GM19452 (cell line): ENCODE measurements around the gene RIMS1.

Experiments used
- ATAC-seq: cut with Tn5 transposase; IDR thresholded peaks from one replicate; pipeline ENCODE4 v1.9.1; 2021; ENCODE audit not compliant: unreplicated experiment

The RIMS1 gene

GRCh38 chr6:72410769-72411168 lies 524.4 kb downstream of the RIMS1 start:
- ATAC-seq: no peak

GRCh38 chr6:72411872-72412708 lies 525.7 kb downstream of the RIMS1 start:
- peak; percentile 87 for ATAC-seq

DNA sequence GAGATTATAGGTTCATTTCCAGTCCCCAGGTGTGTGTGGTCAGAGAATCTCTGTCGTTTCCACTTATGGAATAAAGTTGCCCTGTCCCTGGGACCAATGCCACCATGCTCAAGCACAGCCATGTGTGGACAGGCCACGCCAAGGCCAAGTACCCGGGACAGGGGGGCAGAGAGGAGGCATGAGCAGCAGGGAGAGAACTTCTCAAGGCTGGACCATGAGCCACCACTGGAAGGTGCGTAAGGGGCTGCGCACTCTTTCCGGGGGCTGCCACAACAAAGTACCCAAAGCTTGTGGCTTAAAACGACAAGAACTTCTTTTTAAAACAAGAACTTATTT lies 526.3 kb downstream of the RIMS1 start:
- ATAC-seq: no peak

- no peak for ATAC-seq
Measured at GRCh38 chr6:72413884-72414283, 527.5 kb downstream of the RIMS1 start.

DNA sequence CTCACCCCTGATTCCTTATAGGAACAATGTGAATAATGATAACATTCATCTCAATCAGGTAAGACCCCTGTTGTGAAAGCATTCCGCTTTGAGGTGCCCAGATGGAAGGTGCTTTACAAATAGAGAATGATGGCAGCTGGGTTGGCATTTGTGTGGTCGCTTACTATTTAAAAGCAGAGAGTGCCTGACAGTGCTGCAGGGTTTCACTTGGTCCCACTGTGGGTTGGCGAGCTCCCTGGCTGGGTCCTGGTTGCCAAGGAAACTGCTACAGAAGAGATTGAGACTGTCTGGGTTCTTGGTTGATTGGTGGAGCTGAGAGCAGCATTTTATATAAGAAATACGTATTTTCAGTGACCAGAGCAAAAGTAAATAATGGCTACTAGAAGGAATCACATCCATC lies 528.3 kb downstream of the RIMS1 start:
- ATAC-seq: no peak

- ATAC-seq: no peak
Measured at GRCh38 chr6:72416744-72417465, 530.6 kb downstream of the RIMS1 start.

GRCh38 chr6:72417759-72418158 lies 531.4 kb downstream of the RIMS1 start:
- ATAC-seq: no peak

DNA sequence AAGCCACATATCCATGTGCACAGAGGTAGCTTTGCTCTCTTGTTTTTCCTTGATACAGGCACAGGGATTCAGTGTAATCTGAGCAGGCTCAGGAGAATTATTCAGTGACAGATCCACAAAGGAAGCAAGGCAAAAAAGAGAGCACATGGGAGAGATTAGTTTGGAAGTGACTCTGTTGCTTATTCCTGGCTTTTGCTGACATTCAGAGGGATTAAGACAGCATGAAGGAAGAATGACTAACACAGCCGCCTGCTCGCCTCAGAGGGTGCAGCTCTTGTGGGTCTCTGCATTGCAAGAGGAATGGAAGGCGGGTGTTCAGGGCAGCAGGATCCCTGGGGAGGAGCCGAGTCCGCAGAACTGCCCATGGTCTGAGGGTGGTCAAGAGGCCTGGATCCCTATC lies 532.1 kb downstream of the RIMS1 start:
- ATAC-seq: no peak

DNA sequence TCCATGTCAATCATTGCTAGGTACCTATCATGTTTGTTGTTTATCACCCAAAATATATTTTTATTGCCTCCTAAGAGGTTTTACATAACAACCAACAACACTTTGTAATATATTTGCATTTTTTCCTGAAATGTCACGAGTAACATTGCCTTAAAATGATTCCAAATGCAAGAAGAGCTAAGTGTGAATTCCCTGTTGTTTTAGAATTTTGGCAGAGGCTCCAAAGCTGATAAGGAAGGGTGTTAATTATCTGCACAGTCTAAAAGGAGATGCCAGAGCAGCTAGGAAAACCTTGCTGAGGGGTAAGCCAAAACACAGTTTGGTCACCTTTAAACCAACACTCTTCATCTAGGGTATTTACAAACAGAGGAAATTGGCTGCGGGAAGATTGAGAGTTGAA lies 533.6 kb downstream of the RIMS1 start:
- no peak for ATAC-seq

- ATAC-seq: no peak
Measured at GRCh38 chr6:72420409-72420808, 534.1 kb downstream of the RIMS1 start.

DNA sequence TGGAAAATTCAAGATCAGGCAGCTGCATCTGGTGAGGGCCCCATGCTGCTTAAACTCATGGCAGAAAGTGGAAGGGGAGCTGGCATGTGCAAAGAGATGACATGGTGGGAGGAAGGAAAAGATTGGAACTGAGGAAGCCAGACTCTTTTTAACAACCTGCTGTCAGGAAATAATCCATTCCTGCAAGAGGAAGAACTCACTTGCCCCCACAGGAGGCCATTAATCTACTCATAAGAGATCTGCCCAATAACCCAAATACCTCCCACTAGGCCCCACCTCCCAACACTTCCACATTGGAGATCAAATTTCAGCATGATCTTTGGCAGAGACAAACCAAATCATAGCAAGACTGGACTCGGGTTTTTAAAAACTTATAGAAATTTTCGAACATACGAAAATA lies 535.0 kb downstream of the RIMS1 start:
- no peak for ATAC-seq

DNA sequence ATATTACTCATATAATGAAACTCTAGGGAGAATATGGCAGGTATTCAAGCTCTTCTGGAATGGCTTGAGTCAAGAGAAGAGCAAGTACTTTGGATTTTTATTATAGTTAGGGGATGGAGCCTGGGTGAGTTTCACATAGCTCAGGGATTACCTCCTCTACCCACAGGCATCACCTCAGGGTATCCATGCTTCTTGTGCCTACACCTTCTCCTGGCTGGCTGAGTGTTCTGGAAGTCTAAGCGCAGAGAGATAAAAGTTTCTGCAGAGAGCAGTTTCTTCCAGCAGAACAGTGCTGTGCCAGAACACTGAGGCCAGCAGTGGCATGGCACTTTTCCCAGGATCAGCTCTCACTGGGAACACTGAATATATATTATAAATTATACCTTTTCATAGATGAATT lies 535.8 kb downstream of the RIMS1 start:
- ATAC-seq: no peak

DNA sequence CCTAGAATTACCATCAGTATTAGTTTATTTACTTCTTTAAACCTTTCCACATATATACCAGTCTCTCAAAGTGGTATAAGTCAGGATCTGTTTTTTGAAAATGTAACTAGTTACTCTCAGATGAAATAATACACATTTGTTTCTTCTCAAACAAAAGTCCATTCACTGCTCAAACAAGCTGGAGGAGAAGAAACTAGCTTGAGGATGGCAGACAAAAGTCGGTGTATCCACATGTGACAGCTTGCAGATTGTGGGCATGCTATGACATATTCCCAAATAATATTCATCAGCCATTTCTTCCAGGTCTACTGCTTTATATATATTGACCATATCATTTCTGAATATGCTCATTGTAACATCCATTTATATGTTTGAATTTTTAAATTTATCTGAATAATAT lies 538.1 kb downstream of the RIMS1 start:
- no peak for ATAC-seq

DNA sequence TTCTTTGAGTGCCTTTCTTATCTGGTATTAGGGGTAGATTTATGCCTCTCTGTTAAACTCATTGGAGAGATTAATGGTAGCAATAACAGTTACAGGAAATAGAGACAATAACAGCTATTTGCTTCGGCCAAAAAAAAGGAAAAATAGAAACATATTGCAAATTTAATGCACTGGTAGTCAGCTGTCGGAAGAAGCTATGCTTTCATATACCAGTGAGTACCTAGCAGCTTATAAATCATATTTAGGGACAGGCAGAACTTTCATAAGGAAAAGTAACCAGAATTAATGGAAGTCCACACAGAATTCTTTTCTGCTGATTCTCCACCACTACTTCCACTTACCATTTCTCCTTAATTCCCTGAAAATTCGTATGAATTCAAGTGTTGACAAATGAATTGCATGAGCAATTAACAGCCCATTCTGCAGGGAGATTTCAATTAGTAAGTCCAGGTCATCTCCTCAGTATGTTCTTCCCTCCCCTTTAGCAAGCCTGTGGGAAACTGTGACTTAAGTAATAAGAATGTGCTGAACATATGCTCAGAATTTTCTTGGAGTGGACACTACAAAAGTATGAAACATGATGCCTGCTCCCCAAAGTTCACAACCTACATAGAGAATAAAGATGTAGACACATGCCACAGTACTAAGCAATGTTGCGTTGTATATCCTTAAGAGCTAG lies 538.8 kb downstream of the RIMS1 start:
- no peak for ATAC-seq

DNA sequence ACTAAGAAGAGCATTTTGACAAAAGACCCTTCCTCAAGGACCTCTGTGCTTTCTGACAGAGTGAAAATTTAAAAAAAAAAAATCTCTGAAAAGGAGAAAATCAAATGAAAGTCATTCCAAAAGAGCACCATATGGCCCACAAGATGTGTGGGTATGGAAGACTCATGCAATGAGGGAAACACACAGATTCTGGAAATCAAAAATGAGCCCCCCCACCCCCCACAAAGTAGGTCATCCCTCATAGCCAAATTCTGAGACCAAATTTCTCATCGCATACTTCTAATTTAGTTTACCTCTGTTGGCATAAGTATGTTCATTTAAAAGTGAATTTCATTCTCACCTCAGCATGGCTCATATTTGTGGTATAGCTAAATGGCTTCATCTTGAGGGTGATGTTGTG lies 554.3 kb downstream of the RIMS1 start:
- no peak for ATAC-seq

- no peak for ATAC-seq
Measured at GRCh38 chr6:72446430-72446829, 560.1 kb downstream of the RIMS1 start.
